Amniotic stem cell (primary cell): ENCODE results near the gene SYT13.

Experiments used
- DNase-seq: peaks from one replicate; lab custom pipeline; 2025; lab: John Stamatoyannopoulos, UW

Gene SYT13, protein sequence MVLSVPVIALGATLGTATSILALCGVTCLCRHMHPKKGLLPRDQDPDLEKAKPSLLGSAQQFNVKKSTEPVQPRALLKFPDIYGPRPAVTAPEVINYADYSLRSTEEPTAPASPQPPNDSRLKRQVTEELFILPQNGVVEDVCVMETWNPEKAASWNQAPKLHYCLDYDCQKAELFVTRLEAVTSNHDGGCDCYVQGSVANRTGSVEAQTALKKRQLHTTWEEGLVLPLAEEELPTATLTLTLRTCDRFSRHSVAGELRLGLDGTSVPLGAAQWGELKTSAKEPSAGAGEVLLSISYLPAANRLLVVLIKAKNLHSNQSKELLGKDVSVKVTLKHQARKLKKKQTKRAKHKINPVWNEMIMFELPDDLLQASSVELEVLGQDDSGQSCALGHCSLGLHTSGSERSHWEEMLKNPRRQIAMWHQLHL

DNA sequence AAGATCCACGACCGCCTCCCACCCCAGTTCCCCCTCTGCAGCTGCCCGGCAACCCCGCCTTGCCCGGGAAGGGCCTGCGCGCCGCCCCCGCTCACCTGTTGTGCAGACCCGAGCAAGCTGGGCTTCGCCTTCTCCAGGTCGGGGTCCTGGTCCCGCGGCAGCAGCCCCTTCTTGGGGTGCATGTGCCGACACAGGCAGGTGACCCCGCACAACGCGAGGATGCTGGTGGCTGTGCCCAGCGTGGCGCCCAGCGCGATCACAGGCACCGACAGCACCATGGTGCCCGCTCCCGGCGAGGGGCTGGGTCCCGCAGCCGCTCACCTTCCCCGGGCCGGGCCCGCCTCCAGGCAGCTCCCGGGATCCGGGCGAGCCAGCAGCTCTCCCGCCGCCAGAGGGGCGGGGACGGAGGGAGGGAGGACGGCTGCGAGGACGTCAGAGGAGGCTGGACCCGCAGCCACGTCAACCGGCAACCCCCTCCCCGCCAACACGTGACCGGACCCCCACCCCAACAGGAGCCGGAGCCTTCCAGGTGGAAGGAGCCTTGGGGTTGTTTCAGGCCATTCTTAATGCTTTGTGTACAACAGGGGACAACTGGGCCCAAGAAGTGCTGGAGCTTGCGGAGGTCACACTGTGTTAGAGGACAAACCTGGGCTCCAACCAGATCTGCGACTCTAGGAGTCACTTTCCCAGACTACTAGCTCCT is at the start of gene SYT13:
Gene SYT13 (minus strand): TSS at position 412 of the 703 bp plus-strand sequence. CDS start 134 bp downstream, at position 278.
- DNase-seq, result no peak

DNA sequence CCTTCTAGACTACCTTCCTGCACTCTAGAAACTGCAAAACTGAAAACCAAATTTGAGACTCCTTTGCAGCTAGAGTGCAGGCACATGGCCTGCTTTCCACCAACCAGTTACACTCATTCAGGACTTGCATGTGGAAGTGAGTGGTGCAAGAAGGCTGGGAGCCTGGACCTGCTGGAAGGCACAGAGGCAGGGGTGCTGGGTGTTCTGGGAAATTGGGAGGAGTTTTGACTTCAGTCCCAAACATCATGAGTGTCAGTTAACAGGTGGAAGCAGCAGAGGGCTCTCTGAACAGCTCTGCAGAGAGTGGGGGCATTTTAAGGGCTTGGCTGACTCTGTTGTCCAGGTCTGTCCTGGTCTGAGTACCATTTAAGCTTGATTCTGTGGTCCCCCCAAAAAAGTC is 49.3 kb upstream of the SYT13 start:
- DNase-seq, result no peak

DNA sequence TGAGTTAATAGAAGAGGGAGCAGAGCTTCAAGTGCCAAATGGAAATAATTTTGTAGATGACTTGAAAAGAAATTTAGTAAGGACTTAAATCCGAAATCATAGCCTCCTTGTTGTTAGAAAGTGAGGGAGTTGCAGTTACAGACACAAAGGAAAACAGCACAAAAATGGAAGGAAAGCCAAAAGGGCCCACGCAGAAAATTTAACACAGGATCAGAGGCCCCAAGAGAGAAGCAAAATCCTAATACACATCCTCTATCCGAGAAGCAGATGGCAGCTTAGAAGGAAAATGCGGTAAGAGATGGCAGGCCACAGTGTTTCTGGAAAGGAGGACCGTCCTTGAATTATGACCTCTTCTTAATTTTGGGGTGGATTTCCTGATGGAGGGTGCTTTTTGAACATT is 48.7 kb upstream of the SYT13 start:
- DNase-seq, result no peak

DNA sequence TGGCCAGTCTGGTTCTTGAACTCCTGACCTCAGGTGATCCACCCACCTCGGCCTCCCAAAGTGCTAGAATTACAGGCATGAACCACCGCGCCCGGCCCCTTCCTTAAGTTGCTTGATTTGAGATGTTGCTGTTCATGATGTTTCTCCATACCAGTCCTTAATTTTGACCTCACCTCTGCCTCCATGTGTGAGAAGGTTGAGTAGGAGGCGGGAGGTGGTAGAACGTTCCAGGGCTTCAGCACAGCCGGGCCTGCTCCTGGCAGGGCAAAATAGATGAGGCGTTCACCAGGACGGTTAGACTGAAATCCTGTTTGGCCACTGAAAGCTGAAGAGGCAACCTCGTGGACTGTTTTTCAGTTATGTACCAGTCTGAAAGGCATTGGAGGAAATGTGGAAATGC is 48.3 kb upstream of the SYT13 start:
- no peak for DNase-seq

DNA sequence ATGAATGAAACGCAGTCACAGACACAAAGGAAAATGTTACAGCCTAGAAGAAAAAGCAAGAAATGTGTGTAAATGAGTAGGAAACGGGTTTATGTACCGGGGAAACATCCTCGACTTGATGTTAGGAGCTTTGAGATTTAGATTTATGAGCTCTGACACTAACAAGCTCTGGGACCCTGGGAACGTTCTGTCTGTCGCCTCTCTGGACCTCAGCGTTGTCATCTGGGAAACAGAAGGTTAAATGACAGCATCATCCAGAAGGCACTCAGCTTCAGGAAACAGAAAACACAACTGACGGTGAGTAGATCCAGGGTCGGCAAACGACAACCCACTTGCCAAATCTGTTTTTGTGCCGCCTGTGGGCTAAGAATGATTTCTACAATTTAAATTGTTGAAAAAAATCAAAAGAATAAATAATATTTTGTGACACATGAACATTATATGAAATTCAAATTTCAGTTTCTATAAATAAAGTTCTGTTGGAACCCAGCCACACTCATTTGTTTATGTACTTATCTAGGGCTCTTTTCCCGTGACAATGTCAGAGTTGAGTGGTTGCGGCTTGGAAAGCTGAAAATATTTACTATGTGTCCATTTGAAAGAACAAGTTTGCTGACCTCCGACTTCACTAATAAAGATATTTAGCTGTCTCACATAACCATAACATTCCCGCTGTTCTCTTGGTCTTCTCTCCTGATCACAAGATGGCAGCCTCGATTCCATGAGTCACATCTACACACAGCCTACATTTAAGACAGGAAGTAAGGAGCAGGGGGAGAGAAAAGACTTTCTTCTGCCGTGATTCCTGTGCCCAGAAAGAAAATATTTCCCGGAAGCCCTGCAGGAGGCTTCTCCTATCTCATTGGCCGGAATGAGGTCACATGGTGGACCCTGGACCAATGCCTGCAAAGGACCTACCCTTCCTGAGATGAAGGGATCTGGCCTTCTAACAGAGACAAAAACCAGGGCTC is 47.1 kb upstream of the SYT13 start:
- no peak for DNase-seq

GRCh38 chr11:45332276-45332934 is 46.3 kb upstream of the SYT13 start:
- DNase-seq, result peak; percentile 7

DNA sequence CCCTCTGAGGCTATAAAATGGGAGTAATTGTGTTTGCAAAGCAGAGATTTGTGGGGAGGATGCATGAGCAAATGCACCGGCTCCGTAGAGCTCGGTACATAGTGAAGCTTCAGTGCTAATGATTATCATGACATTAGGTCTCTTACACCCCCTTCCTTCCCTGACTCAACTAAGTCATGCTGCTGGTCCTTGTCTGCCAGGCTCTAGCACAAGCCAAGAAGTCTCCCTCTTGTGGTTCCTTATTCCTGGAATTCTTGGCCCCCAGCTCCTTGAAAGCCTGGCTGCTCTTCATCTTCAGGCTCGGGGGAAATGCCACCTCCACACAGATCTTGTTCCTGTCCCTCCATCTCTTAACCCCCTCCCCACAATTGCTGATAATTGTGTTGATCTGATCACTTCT is 45.7 kb upstream of the SYT13 start:
- DNase-seq, result no peak

- no peak for DNase-seq
These were observed 42.6 kb upstream of the SYT13 start for GRCh38 chr11:45328726-45329125.

- no peak for DNase-seq
These were observed 38.3 kb upstream of the SYT13 start for GRCh38 chr11:45324459-45324858.

DNA sequence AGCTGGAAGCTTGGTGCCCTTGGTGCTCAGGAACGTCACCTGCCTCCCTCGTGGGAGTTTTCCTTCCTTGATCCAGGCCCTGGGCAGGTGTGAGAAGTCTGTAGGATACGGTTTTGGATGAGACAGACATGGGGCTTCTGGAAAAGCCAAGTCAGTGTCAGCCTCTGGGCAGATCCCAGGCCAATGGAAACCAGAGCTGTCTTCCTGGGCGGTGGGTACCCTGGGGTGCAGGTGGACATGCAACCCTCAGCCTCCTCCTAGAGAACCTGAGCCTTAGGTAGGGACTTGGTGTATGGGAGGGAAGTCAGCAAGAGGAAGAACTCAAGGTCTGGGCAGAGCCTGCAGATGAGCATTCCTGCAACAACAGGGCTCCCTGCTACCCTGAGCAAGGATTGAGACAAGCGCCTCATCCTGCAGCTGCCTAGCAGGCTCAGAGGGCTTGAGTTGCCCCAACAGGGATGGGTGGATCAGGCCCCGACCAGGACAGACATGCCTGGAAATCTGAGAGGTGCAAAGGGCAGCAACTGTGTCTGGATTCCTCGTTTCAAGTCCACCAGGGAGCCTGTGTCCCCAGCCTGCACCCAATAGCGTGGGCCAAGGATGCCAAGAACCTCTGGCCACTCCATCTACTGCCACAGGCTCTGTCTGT is 37.6 kb upstream of the SYT13 start:
- DNase-seq, result no peak

- no peak for DNase-seq
These were observed 36.9 kb upstream of the SYT13 start for GRCh38 chr11:45322891-45323600.

- DNase-seq, result no peak
These were observed 36.1 kb upstream of the SYT13 start for GRCh38 chr11:45322111-45322705.

GRCh38 chr11:45321669-45322068 is 35.5 kb upstream of the SYT13 start:
- no peak for DNase-seq

GRCh38 chr11:45321031-45321595 is 35.0 kb upstream of the SYT13 start:
- DNase-seq, result no peak

DNA sequence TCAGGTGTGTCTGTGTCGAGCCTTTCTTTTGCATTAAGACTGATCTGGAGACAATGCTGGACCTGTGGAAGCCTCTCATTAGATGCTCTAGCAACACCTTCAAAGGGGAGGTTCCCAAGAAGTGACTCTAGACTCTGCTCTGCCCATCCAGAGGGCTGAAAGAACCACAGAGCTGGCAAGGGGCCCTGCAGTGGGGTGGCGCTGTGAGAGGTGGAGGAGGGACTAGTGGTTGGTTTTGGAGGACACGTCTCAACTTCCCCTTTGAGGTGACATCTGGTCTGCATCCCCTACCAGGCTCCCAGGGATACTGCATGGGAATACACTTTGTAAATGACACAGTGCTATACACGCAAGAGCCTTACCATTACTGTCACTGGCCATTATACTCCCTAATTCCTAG is 34.2 kb upstream of the SYT13 start:
- no peak for DNase-seq

GRCh38 chr11:45319077-45319476 is 32.9 kb upstream of the SYT13 start:
- DNase-seq, result no peak

DNA sequence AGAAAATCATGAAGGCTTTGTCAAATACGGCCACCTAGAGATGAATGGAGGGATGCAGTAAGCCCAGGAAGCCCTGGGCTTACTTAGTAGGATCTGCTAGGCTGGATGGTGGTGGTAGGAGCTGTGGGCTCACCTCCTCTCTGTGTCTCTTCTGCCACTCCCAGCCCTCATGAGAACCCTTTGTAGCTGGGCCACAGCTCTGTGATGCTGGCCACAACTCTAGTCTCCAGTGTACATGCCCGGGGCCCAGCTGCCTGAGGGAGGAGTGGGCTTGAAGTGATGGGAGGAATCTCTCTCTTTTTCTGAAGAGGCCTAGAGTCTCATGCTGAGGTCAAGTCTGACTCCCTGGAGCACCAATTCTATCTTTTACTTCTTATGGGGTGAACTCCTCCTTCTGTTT is 32.4 kb upstream of the SYT13 start:
- DNase-seq, result no peak

DNA sequence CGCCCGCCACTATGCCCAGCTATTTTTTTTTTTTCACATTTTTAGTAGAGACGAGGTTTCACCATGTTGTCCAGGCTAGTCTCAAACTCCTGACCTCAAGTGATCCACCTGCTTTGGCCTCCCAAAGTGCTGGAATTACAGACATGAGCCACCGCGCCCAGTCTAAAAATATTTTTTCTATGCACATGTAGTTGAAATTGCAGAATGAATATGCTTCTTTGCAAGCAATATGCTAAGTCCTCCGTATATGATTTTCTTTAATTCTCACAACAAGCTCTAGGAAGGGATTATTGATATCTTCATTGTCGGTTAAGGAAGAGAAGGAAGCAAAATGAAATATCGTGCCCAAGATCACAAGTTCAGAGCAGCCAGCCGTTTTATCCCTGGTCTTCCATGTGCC is 30.1 kb upstream of the SYT13 start:
- DNase-seq, result no peak

GRCh38 chr11:45314900-45315299 is 28.8 kb upstream of the SYT13 start:
- no peak for DNase-seq
